Activated B cell treated with CpG ODN at 0.5 μM for 24 hours (primary cell): ENCODE measurements around the gene SYNE1. TPM values are rescaled to one million over a fixed set of nuclear protein-coding genes. Genes with fewer than 3 reads are reported as not detected.

ENCODE experiments used
- ATAC-seq: fragments of 200-7000 bp; cut with Tn5 transposase; one replicate; pipeline ENCODE4 v1.10.0; 2021; ENCODE audit warnings: low read depth, mild to moderate bottlenecking, moderate library complexity
- CTCF ChIA-PET: fragments of 350-600 bp; sonication (Branson Sonifier 250); formaldehyde crosslinking; loops from one replicate; lab custom pipeline; 2021; ENCODE audit warnings: antibody characterized with exemption; lab: Charles Lee
- POLR2A ChIA-PET: fragments of 350-600 bp; sonication (Branson Sonifier 250); formaldehyde crosslinking; loops from one replicate; lab custom pipeline; 2021; ENCODE audit warnings: antibody characterized with exemption; lab: Charles Lee
- DNase-seq: peaks from one replicate; pipeline ENCODE4 v3.0.0; 2022
- H3K27ac Mint-ChIP-seq: one replicate; pipeline ENCODE4 v1.8.0; 2020; ENCODE audit warnings: mixed read lengths
- H3K27me3 Mint-ChIP-seq: one replicate; pipeline ENCODE4 v1.8.0; 2021; ENCODE audit warnings: mixed read lengths
- H3K36me3 Mint-ChIP-seq: one replicate; pipeline ENCODE4 v1.8.0; 2021; ENCODE audit warnings: low read depth, mixed read lengths
- H3K4me1 Mint-ChIP-seq: one replicate; pipeline ENCODE4 v1.8.0; 2021; ENCODE audit warnings: mixed read lengths
- H3K4me3 Mint-ChIP-seq: one replicate; pipeline ENCODE4 v1.8.0; 2020; ENCODE audit warnings: mild to moderate bottlenecking, mixed read lengths
- H3K9me3 Mint-ChIP-seq: one replicate; pipeline ENCODE4 v1.8.0; 2020; ENCODE audit warnings: mixed read lengths
- intact Hi-C: fragments of 100-400 bp; cut with micrococcal nuclease; formaldehyde crosslinking; loops from one replicate; pipeline ENCODE4 v1.15.1; 2024
- total RNA-seq: library from RNA; stranded (reverse); gene quantifications from 2 replicates; pipeline ENCODE4 v1.2.3, GENCODE V29; 2022
- TF ChIP-seq, protein P1 (sequence below): fragments of 200-600 bp; IDR thresholded peaks from one replicate; pipeline ENCODE4 v1.8.0; 2022; ENCODE audit warnings: antibody characterized with exemption, mild to moderate bottlenecking

Gene SYNE1
- total RNA-seq, 1 donor from 2014 or later = 74.9 TPM

DNA sequence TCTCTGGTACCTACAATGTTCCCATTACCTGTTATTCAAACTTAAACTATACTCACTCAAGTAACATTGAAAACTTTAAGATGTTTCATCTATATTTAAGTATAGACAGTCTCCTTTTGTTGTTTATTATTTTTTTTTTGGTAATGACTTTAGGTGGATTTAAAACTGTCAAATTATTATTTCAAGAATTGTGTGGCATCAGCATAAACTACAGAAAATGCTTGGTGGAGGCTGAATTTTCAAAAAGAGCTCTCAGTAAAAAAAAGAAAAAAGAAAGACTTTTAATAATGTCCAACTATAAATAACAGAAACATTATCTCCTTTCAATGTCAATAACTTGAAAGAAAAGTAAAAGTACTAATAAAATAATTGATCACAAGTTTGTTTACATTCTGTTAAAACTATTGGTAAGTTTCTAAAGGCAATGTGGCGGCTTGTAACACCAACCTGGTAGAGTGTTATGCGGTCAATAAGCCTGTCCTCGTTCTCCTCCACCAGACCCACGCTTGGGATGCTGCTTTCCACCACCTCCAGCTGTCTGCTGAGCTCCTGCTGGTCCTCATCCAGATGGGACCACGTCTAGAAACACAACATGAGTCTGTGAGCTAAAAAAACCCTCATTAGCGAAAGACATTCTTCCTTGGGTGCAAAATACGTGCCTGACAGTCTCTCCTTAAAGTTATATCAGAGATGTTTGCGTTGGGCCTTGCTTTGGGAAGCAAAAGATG lies 400.6 kb downstream of the SYNE1 start:
- no peak for ATAC-seq
- Mint-ChIP-seq H3K27me3 (no peaks in the 10 kb centered on the region), H3K27ac (no peak overlapping the region), H3K9me3 (no peaks in the 10 kb centered on the region), H3K4me1 (no peaks in the 10 kb centered on the region), H3K4me3 (no peak overlapping the region), H3K36me3 (peaks cover 84% of the 10 kb centered on the region)
- POLR2A ChIA-PET = no interaction called here
- DNase-seq = no peak
- CTCF ChIA-PET = no interaction called here
- intact Hi-C loops = no loop called here
- TF ChIP-seq, protein P1, sequence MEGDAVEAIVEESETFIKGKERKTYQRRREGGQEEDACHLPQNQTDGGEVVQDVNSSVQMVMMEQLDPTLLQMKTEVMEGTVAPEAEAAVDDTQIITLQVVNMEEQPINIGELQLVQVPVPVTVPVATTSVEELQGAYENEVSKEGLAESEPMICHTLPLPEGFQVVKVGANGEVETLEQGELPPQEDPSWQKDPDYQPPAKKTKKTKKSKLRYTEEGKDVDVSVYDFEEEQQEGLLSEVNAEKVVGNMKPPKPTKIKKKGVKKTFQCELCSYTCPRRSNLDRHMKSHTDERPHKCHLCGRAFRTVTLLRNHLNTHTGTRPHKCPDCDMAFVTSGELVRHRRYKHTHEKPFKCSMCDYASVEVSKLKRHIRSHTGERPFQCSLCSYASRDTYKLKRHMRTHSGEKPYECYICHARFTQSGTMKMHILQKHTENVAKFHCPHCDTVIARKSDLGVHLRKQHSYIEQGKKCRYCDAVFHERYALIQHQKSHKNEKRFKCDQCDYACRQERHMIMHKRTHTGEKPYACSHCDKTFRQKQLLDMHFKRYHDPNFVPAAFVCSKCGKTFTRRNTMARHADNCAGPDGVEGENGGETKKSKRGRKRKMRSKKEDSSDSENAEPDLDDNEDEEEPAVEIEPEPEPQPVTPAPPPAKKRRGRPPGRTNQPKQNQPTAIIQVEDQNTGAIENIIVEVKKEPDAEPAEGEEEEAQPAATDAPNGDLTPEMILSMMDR = no peak

DNA sequence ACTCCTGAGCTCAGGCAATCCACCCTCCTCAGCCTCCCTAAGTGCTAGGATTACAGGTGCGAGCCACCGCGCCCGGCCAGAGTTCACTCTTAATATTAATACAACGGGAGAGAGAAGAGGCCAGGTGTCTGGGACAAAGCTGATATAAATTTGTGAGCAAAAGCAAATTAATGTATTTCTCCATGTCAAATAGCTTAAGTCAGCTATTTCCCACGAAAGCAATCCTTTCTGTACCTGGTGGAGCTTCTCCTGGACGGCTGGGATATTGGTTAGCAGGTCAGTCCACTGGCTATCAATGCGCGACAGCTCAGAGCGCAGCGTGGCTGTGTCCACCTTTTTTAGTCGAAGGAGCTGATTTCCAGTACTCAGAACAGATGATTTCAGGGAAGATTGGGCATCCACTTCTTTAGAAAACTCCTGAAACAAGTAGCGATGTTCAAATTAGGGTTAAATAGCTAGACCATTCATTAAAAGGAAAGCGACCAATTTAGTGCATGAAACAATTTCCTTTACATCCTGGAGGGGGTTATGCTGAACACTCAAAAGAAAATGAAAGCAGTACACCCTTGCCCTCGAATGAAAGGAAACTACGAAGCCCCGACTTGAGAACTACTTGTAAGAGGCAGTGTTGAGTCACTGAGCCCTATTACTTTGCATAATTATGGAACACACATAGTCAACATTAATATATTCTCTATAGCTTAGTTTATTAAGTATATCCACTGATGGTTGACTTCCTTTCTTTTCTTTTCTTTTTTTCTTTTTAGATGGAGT lies 403.4 kb downstream of the SYNE1 start:
- Mint-ChIP-seq H3K4me3 (no peak overlapping the region), H3K27ac (no peak overlapping the region), H3K9me3 (no peaks in the 10 kb centered on the region), H3K36me3 (peaks cover 78% of the 10 kb centered on the region), H3K27me3 (no peaks in the 10 kb centered on the region), H3K4me1 (no peaks in the 10 kb centered on the region)
- intact Hi-C loops = no loop called here
- no peak for DNase-seq
- ATAC-seq = no peak
- TF ChIP-seq, protein P1 = no peak
- ChIA-PET CTCF (interaction anchor here (1.2 kb wide), 1 partner anchor 64 kb away, joined by 3 read pairs; no protein-coding TSS in a partner anchor), POLR2A (no interaction called here)

DNA sequence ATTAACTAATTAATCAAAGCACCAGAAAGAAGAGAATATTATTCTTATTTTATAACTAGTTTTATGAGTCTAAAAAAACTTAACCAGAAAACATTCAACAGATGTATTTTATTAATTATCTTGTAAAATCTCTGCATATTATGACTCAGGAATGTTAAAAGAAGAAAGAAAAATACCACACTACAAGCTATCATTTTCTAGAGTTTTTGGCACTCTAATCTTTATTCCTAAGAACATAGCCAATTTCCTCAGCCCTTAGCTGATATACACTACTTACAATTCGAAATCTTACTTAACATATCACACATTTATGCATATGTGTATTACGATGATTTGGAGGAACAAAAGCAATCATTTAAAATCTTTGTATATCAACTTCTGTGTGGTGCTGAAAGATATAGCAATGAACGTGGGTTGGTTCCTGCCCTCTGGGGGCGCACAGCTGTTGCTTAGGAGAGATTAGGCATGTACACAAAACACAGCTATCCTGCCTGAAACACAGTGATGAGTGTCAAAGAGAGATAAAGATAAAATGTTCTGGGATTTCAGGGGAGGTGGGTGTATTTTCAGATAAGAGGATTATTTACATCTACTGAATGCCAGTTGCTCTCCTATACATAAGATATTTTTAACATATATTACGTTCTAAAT lies 404.5 kb downstream of the SYNE1 start:
- DNase-seq (no peak), ATAC-seq (no peak)
- ChIA-PET POLR2A (no interaction called here), CTCF (no interaction called here)
- intact Hi-C loops = no loop called here
- no peak overlapping the region for H3K4me3 Mint-ChIP-seq
- H3K27me3 Mint-ChIP-seq = no peaks in the 10 kb centered on the region
- H3K4me1 Mint-ChIP-seq = no peaks in the 10 kb centered on the region
- TF ChIP-seq, protein P1 = no peak
- peaks cover 76% of the 10 kb centered on the region for H3K36me3 Mint-ChIP-seq
- no peak overlapping the region for H3K27ac Mint-ChIP-seq
- H3K9me3 Mint-ChIP-seq = no peaks in the 10 kb centered on the region

DNA sequence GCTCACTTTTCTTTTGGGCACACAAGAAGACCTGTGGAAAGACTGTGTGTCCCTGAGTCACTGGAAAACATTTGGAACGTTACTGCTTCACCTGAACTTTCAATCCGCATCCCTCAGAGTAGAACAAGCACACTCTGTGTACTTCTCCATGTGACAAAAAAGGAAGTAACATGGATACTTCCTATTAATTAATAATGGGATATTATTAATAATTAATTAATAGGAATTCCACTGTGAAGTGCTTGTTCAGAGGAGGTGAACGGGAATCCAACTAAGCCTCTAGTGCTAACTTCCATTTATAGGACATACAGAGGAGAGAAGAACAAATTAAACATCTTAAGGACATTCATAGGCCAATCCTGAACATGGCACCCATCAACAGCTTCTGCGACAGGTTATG lies 407.8 kb downstream of the SYNE1 start:
- TF ChIP-seq, protein P1 = no peak
- ATAC-seq = no peak
- no peaks in the 10 kb centered on the region for H3K4me1 Mint-ChIP-seq
- DNase-seq = no peak
- CTCF ChIA-PET = interaction anchor here (0.9 kb wide), 1 partner anchor 56 kb away, joined by 3 read pairs; no protein-coding TSS in a partner anchor
- H3K4me3 Mint-ChIP-seq = no peak overlapping the region
- intact Hi-C loops = no loop called here
- peaks cover 69% of the 10 kb centered on the region for H3K36me3 Mint-ChIP-seq
- H3K9me3 Mint-ChIP-seq = no peaks in the 10 kb centered on the region
- POLR2A ChIA-PET = no interaction called here
- H3K27ac Mint-ChIP-seq = no peak overlapping the region
- H3K27me3 Mint-ChIP-seq = no peaks in the 10 kb centered on the region

DNA sequence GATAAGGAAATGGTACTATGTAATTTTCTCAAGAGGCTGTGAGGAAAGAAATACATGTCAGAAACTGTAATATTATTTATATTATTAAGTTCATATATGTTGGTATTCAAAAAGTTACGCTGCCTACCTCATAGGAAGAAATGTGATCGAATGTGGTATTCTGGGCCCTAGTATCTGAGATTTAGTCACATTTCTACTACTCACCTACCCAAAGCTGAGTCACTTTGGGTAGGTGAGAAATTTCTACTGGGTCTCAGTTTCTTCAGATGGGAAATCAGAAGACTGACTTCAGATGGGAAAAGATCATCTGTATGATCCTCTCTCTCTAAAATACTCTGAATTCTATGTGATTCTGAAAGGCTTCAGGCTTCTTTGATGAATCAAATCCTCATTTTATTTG lies 411.0 kb downstream of the SYNE1 start:
- peaks cover 72% of the 10 kb centered on the region for H3K36me3 Mint-ChIP-seq
- ATAC-seq (no peak), DNase-seq (no peak)
- ChIA-PET POLR2A (no interaction called here), CTCF (interaction anchor here (1.0 kb wide), 1 partner anchor 535 kb away, joined by 4 read pairs; no protein-coding TSS in a partner anchor)
- H3K9me3 Mint-ChIP-seq = peaks cover 11% of the 10 kb centered on the region
- no peaks in the 10 kb centered on the region for H3K27me3 Mint-ChIP-seq
- no peak overlapping the region for H3K4me3 Mint-ChIP-seq
- intact Hi-C loops = no loop called here
- no peaks in the 10 kb centered on the region for H3K4me1 Mint-ChIP-seq
- TF ChIP-seq, protein P1 = no peak
- no peak overlapping the region for H3K27ac Mint-ChIP-seq
